Ishikawa (cell line): ENCODE results near the gene MIB1.

Experiments used
- CEBPB ChIP-seq: IDR thresholded peaks from 2 replicates; pipeline ENCODE4 v1.6.1; 2012
- CREB1 ChIP-seq: IDR thresholded peaks from 2 replicates; pipeline ENCODE4 v1.6.1; 2012; ENCODE audit warnings: low read depth
- EGR1 ChIP-seq: IDR thresholded peaks from 2 replicates; pipeline ENCODE4 v1.6.1; 2012
- EP300 ChIP-seq: IDR thresholded peaks from 2 replicates; pipeline ENCODE4 v1.6.1; 2012; ENCODE audit warnings: borderline replicate concordance
- FOXM1 ChIP-seq: IDR thresholded peaks from 2 replicates; pipeline ENCODE4 v1.6.1; 2012; ENCODE audit warnings: low read depth, borderline replicate concordance
- MAX ChIP-seq: IDR thresholded peaks from 2 replicates; pipeline ENCODE4 v1.6.1; 2012
- NFIC ChIP-seq: IDR thresholded peaks from 2 replicates; pipeline ENCODE4 v1.6.1; 2012
- RAD21 ChIP-seq: IDR thresholded peaks from 2 replicates; pipeline ENCODE4 v1.6.1; 2012; ENCODE audit warnings: low read depth
- REST ChIP-seq: IDR thresholded peaks from 2 replicates; pipeline ENCODE4 v1.6.1; 2012; ENCODE audit warnings: low read depth, mild to moderate bottlenecking
- TAF1 ChIP-seq: IDR thresholded peaks from 2 replicates; pipeline ENCODE4 v1.6.1; 2012; ENCODE audit warnings: low read depth, mild to moderate bottlenecking
- TCF12 ChIP-seq: IDR thresholded peaks from 2 replicates; pipeline ENCODE4 v1.6.1; 2012; ENCODE audit warnings: low read depth
- TEAD4 ChIP-seq: IDR thresholded peaks from 2 replicates; pipeline ENCODE4 v1.6.1; 2012
- USF1 ChIP-seq: IDR thresholded peaks from 2 replicates; pipeline ENCODE4 v1.6.1; 2012
- YY1 ChIP-seq: IDR thresholded peaks from 2 replicates; pipeline ENCODE4 v1.6.1; 2012; ENCODE audit warnings: low read depth
- ZBTB7A ChIP-seq: IDR thresholded peaks from 2 replicates; pipeline ENCODE4 v1.6.1; 2012; ENCODE audit warnings: low read depth

MIB1 gene

GRCh38 chr18:21740538-21741311 lies at the start of gene MIB1:
MIB1 (plus strand) TSS chr18:21740792; CDS start chr18:21741584, 792 bp downstream.
- TF ChIP-seq TEAD4: no peak
- TF ChIP-seq CEBPB: peak; percentile 75; the same call in 1 of the 2 replicates
- TF ChIP-seq USF1: no peak
- TF ChIP-seq EP300: no peak
- TF ChIP-seq REST: no peak
- TF ChIP-seq ZBTB7A: no peak; the same call in 1 of the 2 replicates
- TF ChIP-seq TAF1: peak; percentile 83
- peak; percentile 76 for TF ChIP-seq EGR1
- TF ChIP-seq FOXM1: no peak

GRCh38 chr18:21693322-21693721 lies 47.3 kb upstream of the MIB1 start:
- no peak for TF ChIP-seq TEAD4
- no peak for TF ChIP-seq RAD21
- TF ChIP-seq TAF1: no peak
- TF ChIP-seq CREB1: no peak
- TF ChIP-seq YY1: no peak
- no peak for TF ChIP-seq TCF12
- no peak for TF ChIP-seq MAX
- TF ChIP-seq EGR1: no peak
- no peak for TF ChIP-seq ZBTB7A
- TF ChIP-seq CEBPB: no peak
- no peak for TF ChIP-seq NFIC
- no peak for TF ChIP-seq EP300
- no peak for TF ChIP-seq USF1
- no peak for TF ChIP-seq FOXM1
- no peak for TF ChIP-seq REST

GRCh38 chr18:21700528-21701075 lies 40.0 kb upstream of the MIB1 start:
- TF ChIP-seq EGR1 (no peak), FOXM1 (no peak), USF1 (no peak), REST (no peak), CREB1 (no peak), MAX (no peak), EP300 (no peak), RAD21 (no peak), ZBTB7A (no peak), YY1 (no peak), CEBPB (no peak), TAF1 (no peak)

- TF ChIP-seq EGR1 (no peak), REST (no peak), EP300 (no peak), MAX (no peak), FOXM1 (no peak), TCF12 (no peak), TEAD4 (no peak), ZBTB7A (no peak), CREB1 (no peak), CEBPB (no peak), USF1 (no peak), NFIC (no peak), YY1 (no peak), RAD21 (no peak), TAF1 (no peak)
Measured at GRCh38 chr18:21701621-21702020, 39.0 kb upstream of the MIB1 start.
